ENCODE results near the gene MAN2B1.
A peak's percentile ranks its signal among the peaks of the same experiment; 100 is the strongest.
"Not testable (repeated sequence)": the region's sequence is repeated elsewhere in the genome, so short reads cannot be mapped to it uniquely, and the experiment has no call there.

The MAN2B1 gene

DNA sequence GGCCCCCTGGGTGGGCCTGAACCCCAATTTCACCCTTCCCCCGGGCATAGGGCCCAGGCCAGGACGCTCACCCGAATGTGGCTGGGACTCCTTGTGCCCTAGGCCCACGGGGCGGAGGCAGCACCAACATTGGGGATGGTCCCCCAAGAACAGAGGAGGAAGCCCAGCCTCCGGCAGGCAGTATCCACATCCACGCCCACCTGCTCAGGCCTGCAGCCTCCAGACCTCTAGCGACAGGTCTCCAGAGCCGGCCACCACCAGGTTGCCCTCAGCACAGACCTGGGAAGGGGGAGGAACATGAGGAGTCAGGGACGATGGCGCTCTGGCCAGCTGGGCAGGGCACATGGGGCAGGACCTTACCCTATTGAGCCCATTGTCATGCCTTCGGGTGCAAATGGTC lies 22.5 kb upstream of the MAN2B1 start:
- DNase-seq (ENCODE audit: low read depth) = no peak

DNA sequence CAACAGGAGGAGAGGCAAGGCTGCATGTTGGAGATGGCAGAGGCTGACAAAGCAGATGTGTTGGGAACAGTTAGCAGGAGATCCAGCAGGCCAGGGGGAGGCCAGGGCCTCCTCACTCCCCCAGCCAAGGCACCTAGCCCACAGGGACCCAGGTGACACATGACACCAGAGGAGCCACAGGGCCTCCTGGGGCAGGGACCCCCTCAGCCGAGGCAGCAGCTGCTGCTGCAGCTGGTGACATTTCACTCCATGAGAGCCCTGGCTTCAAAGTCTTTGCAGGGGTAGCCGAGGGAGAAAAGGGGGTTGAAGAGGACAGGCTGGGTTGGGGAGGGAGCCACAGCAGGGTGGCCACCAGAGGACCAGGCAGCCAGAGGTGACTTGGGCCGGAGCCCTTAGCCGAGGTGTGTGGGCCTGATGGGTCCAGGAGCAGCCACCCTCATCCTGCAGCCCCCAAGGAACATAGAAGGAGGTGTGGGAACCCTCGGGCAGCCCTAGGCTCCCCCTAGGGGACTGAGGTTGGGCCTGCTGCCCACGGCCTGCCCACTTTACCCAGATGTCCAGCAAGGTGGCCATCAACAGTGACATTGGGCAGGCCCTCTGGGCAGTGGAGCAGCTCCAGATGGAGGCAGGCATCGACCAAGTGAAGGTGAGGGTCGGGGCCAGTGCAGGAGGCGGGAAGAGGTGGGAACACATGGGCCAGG lies 21.1 kb upstream of the MAN2B1 start, which contains the start of gene GNG14:
GNG14 (plus strand) TSS at position 503 of the 701 bp plus-strand sequence; CDS start at position 554, 51 bp downstream.
- DNase-seq (ENCODE audit: low read depth) = no peak

DNA sequence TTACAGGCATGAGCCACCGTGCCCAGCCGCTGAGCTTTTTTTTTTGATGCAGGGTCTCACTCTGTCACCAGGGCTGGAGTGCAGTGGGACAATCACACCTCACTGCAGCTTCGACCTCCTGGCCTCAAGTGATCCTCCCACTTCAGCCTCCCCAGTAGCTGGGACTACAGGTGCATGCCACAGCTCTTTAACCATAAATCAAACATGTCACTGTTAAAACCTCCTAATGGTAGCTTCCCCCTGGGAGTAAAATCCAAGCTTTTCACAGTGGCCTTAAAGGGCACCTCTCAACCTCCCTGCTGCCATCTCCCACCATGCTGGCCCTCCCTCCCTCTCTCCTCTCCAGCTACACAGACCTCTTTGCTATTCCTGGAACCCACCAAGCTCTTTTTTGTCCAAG lies 19.3 kb upstream of the MAN2B1 start:
- no peak for DNase-seq (ENCODE audit: low read depth)

DNA sequence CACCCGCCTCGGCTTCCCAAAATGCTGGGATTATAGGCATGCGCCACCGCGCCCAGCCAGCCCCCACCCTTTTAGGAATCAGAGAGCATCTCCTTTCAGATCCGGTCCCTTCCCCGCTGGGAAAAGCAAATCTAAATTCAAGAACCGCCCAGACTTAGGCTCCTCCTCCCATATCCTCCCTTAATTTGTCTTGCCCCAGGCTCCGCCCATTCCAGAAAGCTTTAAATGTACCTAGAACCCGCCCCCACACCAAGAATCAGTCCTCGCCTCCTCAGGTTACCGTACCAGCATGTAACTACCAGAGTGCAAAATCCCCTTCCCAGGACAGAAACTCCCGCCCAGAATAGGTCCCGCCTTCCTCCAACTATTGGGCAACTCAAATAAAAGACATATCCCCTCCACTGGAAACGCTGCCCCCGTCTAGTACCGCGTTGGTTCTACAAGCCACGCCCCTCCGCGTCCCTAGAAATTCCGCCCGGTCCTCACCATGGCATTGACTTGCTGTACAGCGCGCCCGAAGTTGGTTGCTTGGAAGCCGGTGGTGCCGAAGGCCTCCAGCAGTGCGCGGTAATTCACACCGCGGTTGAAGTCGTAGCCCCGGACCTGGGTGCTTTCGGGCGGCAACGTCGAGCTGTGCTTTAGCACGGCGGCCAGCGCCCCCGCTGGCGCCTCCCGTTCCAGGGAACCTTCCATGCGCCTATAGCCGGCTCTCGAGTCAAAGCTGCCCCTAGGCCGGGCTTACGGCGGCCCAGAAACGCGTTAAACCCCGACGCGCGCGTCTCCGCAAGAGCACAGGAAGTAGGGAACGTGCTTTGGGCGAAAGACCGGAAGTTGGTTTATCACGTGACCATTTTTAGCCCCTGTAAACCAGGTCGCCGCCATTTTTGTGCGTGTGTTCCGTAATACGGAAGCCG lies 14.8 kb upstream of the MAN2B1 start, which contains the start of gene DHPS:
DHPS (minus strand) TSS at position 807 of the 914 bp plus-strand sequence; CDS start at position 693, 114 bp downstream.
- peak; percentile 95 for DNase-seq (ENCODE audit: low read depth)

DNA sequence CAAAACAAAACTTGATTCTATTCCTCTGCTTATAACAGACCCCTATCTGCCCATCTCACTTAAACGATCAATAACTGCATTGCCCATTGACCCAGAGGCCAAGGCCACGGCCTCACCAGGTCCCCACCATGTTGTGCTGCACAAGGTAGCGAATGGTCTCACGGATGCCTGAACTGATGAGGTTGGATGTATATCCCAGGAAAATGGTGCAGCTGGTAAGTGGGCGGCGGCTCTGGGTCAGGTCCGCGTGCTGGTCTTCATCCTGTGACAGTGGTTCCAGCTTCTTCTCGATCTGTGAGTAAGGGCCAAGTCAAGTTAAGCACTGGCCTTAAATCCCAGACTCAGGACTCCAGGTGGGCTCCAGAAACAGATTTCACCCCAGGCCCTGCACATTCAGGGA lies 13.5 kb upstream of the MAN2B1 start:
- no peak for DNase-seq (ENCODE audit: low read depth)

DNA sequence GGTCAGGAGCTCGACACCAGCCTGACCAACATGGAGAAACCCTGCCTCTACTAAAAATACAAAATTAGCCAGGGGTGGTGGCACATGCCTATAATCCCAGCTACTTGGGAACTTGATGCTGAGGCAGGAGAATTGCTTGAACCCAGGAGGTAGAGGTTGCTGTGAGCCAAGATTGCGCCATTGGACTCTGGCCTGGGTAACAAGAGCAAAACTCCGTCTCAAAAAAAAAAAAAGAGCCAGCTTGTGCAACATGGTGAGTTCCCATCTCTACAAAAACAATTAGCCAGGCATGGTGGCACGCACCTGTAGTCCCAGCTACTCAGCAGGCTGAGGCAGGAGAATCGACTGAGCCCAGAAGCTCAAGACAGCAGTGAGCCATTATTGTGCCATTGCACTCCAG lies 11.5 kb upstream of the MAN2B1 start:
- DNase-seq (ENCODE audit: low read depth) = not testable (repeated sequence)

DNA sequence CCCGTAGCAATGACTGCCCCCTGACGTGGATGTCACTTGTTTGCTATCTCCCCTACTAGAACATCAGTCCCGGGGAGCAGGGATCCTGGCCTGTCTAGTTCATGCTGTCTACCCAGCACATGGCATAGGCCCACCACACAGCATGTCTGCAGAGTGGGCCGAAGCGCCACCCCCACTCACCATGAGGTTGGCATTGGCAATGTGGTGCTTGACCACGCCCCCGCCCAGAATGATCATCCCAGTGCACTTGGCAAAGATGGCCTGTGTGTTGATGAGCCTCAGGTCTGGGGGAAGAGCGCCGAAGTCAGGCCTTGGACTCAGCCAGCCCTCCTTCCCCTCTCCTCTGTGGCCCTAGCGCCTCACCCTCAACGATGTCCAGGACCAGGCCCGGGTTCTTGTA lies 10.4 kb upstream of the MAN2B1 start:
- DNase-seq (ENCODE audit: low read depth) = no peak

DNA sequence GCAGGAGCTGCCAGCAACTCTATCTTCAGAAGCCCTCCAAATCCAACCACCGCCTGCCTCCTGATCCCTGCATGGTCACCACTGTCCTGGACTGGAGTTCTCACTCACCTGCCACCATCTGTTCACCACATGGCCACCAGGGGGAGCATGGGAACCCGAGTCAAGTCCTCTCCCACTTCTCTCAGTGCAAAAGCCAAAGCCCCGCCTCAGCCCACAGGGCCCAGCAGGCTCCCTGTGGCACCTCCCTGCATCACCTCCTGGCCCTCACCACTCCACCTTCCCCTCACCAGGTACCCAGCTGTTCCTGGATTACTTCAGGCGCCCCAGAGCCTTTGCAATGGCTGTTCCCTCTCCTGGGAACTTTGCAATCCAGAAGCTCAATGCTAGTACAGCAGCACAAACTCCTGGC lies 9.8 kb upstream of the MAN2B1 start:
- no peak for DNase-seq (ENCODE audit: low read depth)

DNA sequence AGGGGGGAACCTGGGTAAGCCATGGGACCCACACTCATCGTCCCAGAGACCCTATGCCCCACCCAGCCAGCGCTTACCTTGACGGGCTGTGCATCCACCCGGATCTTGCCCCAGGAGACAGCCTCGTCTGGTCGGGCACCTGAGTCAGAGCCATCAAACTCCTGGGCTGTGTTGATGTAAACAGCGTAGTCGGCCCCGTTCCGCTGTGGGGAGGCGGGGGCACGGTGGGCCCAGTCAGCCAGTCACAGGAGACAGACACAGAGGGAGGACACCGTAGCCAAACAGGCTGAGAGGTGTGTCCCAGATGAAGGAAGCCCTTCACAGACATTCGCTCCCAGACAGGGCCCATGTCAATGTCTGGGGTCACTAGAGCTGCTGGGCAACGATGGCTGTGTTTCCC lies 9.4 kb upstream of the MAN2B1 start:
- DNase-seq (ENCODE audit: low read depth) = no peak

DNA sequence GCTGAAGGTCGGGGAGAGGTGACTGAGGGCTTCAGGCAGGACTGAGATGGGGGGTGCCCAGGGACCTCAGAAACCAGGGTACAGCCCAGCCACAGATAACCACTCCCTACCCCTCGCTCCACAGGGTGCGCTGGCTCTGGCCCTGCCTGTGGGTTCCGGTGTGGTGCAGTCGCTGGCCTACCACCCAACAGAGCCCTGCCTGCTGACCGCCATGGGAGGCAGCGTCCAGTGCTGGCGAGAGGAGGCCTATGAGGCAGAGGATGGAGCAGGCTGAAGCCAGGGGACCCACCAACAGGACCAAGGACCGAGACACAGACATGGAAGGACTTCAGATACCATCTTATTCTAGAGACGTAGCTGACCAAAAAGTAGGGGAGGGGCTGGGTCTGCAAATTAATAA lies 8.9 kb upstream of the MAN2B1 start:
- no peak for DNase-seq (ENCODE audit: low read depth)

DNA sequence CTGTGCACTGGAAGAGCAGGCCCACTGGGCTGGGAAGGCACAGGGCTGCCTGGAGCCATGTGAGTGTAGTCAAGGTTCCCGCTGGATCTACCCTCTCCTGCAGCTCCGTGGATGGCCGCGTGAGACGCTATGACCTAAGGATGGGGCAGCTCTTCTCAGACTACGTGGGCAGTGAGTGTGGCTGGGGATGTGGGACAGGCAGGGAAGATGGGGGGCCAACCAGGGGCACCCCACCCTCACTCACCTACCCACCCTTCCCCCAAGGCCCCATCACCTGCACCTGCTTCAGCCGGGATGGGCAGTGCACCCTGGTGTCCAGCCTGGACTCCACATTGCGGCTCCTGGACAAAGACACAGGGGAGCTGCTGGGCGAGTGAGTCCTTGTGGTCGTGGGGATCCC lies 6.2 kb upstream of the MAN2B1 start:
- DNase-seq (ENCODE audit: low read depth) = no peak

DNA sequence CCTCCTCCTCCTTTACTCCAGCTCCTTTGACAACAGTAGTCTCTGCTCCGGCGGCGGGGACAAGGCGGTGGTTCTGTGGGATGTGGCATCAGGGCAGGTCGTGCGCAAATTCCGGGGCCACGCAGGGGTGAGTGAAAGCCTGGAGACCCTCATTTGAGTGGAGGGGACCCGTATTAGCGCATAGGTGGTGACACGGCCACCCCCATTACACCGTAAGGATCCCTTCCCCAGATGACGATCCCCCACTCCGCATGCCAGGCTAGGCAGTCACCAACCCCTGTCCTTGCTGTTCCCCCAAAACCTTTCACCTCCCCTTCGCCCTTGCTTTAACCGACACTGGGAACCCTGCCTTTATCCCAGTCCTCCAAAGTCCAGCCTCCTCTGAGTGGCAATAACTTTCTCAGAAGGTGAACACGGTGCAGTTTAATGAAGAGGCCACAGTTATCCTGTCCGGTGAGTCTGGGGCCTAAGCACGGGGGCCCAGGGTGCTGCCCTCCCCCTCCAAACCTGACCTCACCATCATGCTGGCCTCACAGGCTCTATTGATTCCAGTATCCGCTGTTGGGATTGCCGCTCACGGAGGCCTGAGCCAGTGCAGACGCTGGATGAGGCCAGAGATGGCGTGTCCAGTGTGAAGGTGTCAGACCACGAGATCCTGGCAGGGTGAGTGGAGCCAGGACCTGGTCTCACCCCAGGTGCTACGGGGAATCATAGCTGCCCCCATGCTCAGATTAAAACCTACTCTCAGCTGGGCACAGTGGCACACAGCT lies 3.8 kb upstream of the MAN2B1 start:
- DNase-seq (ENCODE audit: low read depth) = no peak

DNA sequence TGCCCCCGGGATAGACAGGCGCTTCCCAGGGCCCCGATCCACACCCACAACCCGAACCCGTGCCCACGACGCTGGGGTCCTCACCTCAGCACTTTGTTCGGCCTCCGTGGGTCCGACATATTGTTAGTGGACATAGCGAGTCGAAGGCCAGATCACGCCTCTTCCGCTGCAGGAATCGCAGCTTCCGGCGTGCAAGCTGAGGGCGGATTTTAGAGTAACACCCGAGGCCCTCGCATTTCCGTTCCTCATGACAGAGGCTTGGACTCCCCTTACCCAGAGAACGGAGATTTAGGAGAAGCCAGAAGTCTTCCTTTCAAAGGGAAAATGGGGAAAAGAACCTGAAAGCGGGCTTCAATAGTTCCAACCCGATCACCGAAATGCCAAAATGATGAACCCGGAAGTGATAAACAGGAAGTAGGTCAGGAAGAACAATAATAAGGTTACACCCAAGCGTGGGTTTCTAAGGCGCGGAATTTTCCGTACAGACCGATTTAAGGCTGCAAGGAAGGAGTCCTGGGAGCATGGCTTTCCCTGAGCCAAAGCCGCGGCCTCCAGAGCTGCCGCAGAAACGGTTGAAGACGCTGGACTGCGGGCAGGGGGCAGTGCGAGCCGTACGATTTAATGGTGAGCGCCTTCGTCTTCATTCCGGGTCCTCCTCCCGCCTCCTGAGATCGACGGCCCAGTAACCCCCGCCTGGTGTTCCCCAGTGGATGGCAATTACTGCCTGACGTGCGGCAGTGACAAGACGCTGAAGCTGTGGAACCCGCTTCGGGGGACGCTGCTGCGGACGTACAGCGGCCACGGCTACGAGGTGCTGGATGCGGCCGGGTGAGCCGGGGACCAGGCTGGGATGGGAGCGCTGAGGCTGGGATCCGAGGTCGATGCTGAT lies 3.0 kb upstream of the MAN2B1 start:
- DNase-seq (ENCODE audit: low read depth) = peak; percentile 49

DNA sequence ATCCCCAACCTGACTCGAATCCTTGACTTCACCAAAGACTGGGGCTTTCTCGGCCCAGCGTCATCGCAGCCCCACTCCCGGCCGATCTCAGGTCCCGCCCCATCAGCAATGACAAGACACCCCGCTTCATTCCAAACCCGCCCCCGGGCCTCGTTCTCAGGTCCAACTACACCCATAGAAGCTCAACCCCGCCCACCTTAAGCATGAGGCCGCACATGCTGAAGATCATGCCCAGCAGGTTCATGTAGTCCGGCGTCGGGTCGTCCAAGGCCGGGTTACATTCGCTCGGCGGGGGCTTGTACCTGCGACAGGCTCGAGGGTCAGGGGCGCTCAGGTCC lies 2.4 kb upstream of the MAN2B1 start:
- peak; percentile 24 for DNase-seq (ENCODE audit: low read depth)

DNA sequence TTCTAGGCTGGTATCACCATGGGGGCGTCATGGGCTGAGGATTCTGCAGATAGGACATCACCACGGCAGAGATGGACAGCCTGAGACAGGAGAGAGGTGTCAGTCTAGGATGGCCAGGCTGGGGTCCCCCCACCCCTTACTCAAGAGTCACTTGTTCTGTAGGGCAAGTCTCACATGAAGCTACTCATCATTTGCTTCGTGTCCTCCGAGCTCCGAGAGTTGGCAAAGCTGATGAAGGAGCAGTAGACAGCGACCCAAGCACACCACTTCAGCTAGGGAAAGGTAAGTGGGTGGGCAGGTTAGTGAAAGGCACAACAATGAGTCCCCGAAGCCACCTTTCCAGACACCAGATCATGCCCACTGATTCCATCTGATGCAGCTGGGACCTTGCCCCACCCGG lies 1.8 kb upstream of the MAN2B1 start:
- DNase-seq (ENCODE audit: low read depth) = no peak

DNA sequence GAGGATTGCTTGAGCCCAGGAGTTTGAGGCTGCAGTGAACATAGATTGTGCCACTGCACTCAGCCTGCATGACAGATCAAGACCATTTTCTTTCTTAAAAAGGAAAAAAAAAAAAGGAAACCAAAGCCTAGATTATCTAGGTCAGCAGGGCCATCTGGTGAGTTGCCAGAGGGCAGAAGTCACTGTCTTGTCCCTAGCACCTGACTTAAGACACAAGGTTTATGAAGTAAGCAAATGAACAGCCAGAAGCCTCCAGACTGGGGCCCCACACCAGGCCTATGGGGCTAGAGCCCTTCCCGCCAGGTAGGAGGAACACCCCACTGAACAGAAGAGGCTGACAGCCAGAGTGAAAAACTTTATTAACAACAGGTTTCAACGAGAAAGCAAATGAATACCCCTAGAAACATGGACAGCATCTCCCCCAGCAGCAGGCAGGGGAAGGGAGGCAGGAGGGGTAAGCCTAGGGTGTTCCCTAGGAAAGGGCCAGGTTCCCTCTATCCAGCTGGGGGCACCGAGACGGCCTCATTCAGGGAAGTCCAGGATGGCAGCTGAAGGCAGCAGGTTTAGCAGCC lies 1.3 kb upstream of the MAN2B1 start:
- no peak for DNase-seq (ENCODE audit: low read depth)

DNA sequence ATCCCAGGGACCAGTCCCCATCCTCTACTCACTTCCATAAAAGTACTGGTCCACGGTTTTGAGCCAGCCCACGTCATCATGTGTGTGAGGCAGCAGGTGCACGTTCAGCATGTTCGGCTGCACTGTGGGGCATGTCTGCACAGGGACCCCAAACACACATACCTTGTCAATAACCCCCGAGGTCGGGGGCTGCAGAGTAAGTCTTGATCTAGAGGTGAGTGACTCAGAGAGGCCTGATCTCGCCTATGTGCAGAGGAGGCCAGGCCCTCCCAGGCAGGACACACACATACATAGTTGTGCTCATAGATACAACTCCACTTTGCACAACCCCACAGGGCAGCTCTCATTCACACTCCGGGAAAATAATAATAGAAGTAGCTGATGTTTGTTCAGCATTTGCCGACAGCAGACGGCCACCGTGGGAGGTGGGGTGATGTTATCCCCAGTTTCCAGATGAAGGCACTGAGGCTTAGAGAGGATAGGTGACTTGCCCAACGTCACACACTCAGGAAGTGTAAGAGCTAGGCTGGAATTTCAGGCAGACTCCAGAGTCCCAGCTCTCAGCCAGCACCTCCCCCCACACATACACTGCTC lies 774 bp downstream of the MAN2B1 start:
- no peak for DNase-seq (ENCODE audit: low read depth)

DNA sequence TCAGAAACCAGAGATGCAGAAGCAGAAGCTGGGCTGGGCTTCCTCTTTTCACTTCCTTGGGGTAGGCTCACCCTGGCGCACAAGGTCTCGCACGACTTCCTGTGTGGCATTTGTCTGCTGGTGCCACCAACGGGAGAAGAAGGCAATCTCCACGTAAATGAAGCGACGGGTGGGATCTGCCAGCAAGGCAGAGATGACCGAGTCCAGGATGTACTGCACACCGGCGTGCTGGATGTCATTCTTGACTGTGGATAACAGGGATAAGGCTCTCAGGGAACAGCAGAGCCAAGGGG lies 1.3 kb downstream of the MAN2B1 start:
- no peak for DNase-seq (ENCODE audit: low read depth)

DNA sequence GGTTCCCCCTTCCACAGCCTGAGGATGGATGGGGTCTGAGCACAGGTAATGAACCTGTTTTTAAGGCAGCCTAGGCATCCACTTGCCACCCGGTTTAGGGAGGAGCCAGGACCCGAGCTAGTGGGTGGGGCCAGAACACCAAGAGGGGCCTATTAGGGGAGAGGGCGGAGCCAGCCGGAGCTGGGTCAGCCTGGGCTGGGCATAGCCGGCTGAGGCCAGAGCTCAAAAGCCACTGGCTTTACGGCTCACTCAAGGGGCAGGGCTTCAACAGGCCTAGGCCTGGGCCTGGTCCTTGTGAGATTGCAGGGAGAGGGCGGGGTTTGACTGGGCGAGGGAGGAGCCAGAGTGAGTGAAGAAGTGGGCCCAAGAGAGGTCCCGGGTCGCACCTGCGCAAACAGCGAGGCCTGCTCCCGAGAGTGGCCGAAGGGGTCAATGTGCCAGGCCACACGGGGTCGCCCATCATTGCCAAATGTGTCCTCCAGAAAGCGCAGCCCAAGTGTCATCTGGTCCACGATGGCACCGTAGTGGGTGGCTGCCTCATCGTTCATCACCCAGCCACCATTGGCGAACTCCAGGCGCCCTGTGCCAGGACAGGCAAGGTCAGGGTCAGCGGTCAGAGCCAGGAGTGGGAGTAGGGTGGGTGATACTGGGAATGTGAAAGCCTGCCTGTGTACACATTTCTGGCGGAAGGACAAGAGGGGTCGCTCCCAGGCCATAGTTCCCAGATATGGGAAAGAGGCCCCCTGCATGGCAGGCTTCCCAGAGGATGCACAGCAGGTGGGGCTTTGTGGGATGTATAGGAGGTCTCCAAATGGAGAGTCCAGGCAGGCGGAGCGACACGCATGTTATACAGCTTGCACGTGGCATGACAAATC lies 1.9 kb downstream of the MAN2B1 start:
- no peak for DNase-seq (ENCODE audit: low read depth)

DNA sequence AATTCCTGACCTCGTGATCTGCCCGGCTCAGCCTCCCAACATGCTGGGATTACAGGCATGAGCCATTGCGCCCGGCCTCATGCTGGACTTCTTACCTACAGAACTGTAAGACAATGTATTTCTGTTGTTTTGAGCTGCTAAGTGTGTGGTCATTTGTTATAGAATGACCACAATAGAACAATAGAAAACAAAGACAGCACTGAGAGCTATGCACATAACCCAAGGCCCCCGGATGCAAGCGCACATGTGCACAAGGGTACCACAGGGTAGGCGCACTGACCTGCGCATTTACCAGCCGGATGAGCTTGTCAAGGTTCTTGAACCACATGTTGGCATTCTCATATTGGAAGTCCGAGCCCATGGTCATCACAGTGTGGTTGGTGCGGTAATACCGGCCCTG lies 5.6 kb downstream of the MAN2B1 start:
- DNase-seq (ENCODE audit: low read depth) = no peak
